Retinal pigment epithelial cell (primary cell): ENCODE data around the gene GRAMD1A.

Experiments
- DNase-seq: peaks from one replicate; pipeline ENCODE4 v3.0.0-alpha.2; 2010; ENCODE audit warnings: low read depth
- H3K4me3 ChIP-seq: 2 replicates; pipeline ENCODE4 v1.5.1; 2011; ENCODE audit warnings: mild to moderate bottlenecking, low read length, control low read depth, moderate library complexity
- CTCF ChIP-seq: conservative IDR thresholded peaks from 2 replicates; pipeline ENCODE4 v1.5.1; 2011; ENCODE audit warnings: low read depth, low read length, control low read depth, inconsistent platforms

The GRAMD1A gene

GRCh38 chr19:35076026-35076370, 75.9 kb downstream of the GRAMD1A start:
- DNase-seq, result no peak
- TF ChIP-seq CTCF, result no peak
- no peak overlapping the region for H3K4me3 ChIP-seq
